HG03378 (cell line): ENCODE data around the gene GCSH.
A peak's percentile ranks its signal among the peaks of the same experiment; 100 is the strongest.

Source experiments
- ATAC-seq: cut with Tn5 transposase; IDR thresholded peaks from one replicate; pipeline ENCODE4 v1.9.1; 2021; ENCODE audit warnings: mild to moderate bottlenecking, moderate library complexity; ENCODE audit not compliant: unreplicated experiment

GCSH gene

GRCh38 chr16:81105946-81106345 is 9.8 kb upstream of the GCSH start:
- ATAC-seq, result no peak

- no peak for ATAC-seq
Observed at GRCh38 chr16:81101702-81102101, 5.5 kb upstream of the GCSH start.

- ATAC-seq, result no peak
Observed at GRCh38 chr16:81099958-81100357, 3.8 kb upstream of the GCSH start.

- ATAC-seq, result no peak
Observed at GRCh38 chr16:81097230-81097629, 1.0 kb upstream of the GCSH start.

GRCh38 chr16:81096715-81097208 is 567 bp upstream of the GCSH start:
- ATAC-seq, result no peak

DNA sequence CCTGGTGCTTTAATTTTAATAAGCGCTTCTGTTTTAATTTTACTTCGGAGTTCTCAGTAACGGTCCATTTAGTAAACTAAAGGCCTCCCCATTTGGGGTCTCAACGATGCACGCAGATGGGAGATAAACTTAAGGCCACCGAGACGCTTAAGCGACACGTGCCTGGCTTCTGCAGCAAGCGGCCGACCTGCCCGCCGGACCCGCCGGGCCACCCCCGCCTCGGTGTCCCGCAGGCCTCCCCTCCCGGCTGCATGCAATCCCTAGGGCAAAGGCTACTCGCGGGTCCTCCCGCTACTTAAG is 592 bp downstream of the GCSH start:
- ATAC-seq, result peak; percentile 5

GRCh38 chr16:81094771-81095251 is 1.4 kb downstream of the GCSH start:
- ATAC-seq, result no peak

- ATAC-seq, result no peak
Observed at GRCh38 chr16:81088836-81089235, 7.4 kb downstream of the GCSH start.

DNA sequence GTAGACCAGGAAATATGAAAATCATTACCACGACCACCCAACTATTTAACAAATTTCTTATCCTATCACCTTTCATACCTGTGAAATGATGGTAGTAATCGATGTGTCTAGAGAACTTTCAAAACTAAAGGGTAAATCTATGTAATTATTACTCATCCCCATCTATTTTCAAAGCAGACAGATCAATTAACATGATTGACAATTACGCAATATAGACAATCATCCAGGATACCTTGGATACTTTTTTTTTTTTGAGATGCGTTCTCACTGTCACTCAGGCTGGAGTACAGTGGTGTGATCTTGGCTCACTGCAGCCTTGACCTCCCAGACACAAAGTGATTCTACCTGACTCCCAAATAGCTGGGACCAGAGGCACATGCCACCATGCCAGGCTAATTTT is 15.2 kb downstream of the GCSH start:
- no peak for ATAC-seq

- no peak for ATAC-seq
Observed at GRCh38 chr16:81080233-81080632, 16.0 kb downstream of the GCSH start.

- ATAC-seq, result peak; percentile 94
Observed at GRCh38 chr16:81077076-81077940, 18.9 kb downstream of the GCSH start, which contains the start of gene C16orf46. TSS of gene C16orf46 (minus strand) at chr16:81077238. CDS start at chr16:81063955, 13,283 bp downstream.

DNA sequence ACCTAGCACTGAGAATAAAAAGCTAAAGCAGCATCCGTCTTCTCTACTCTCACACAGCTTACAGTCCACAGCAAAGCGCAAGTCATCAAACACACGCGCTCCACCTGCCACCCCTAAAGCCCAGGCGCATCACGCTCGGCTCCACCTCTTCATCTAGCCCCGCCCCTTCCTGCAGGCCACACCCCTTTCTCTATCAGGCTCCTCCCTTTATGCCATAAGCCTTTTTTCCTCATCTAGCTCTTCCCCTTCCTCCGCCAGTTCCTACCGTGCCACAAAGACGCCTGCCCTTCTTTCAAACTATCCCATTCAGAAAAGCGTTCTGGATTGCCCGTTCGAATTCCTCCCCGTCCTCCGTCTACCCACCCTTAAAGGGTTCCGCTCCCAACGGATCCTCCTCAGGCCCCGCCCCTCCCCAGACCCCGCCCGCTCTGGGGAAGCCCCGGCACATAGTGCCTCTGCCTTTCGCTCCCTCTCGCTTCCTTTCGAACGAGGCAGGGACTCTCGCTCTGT is 19.6 kb downstream of the GCSH start:
- ATAC-seq, result peak; percentile 77

- no peak for ATAC-seq
Observed at GRCh38 chr16:81073560-81074330, 22.4 kb downstream of the GCSH start.

- no peak for ATAC-seq
Observed at GRCh38 chr16:81071805-81072204, 24.4 kb downstream of the GCSH start.

DNA sequence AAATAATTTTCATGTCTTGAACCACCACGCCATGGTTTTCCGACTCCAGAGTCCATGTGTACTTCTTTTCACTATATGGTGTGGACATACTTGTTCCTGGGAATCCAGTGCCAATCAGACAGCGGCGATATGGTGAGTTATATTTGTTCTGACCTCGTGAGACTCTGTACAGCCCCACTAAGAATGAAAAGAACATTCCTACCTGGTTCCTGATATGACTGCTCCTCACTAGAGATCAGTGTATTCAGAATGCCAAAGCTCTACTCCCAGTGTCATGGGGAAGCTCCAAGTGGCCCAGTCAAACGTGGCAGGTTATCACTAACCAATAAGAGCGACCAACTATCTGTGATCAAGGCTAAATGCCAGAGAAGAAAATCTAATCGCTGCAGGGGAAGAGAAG is 25.2 kb downstream of the GCSH start:
- no peak for ATAC-seq

GRCh38 chr16:81069063-81069462 is 27.1 kb downstream of the GCSH start:
- no peak for ATAC-seq

DNA sequence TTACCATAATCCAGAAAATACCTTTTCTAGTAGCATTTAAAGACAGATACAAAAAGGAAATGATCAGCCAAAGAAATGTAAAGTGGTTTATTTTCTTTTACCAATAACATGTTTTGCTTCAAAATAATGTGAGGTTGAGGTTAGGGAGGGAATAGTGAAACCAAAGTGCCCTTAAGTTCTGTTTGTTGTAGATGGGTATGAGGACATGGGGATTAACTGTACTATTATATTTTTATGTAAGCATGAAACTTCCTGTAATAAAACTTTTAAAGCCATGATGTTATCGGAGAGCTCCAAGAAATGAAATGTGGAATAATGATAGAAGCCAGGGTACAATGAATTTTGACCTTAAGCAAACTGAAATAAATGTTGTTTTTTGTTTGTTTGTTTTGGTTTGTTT is 29.0 kb downstream of the GCSH start:
- ATAC-seq, result no peak

- no peak for ATAC-seq
Observed at GRCh38 chr16:81066681-81067080, 29.5 kb downstream of the GCSH start.

- ATAC-seq, result no peak
Observed at GRCh38 chr16:81061871-81062608, 34.2 kb downstream of the GCSH start.

DNA sequence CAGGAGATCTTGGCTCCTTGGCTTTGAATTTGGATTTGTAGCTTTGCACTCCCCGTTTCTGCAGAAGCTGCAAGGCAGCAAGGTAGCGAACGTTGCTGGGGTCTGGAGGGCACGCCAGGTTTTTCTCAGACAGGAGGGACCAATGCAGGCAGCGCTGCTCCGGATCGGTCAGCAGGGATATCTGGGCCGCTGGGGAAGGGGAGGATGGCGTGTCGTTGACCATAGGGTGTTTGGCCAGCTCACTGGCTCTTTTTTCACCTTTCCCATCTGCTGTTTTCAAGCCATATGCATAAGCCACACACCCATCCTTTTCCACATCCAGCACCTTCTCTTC is 34.9 kb downstream of the GCSH start:
- ATAC-seq, result no peak
